Heart left ventricle (tissue), 13 donors: ENCODE results near the gene OVCA2.

Experiments
- POLR2A ChIP-seq, 2 donors: fragments of 450-650 bp; IDR thresholded peaks; one replicate each; pipeline ENCODE4 v1.6.1; 2017; ENCODE audit warnings: antibody characterized with exemption in 2 of 2, mild to moderate bottlenecking in 2 of 2, moderate library complexity in 2 of 2
- TF ChIP-seq, protein P1 (sequence below), 12 donors: fragments of 200-600 bp; sonication (generic) in 4 of 12; IDR thresholded peaks; one replicate each; pipeline versions ENCODE4 v1.5.0 to v1.8.0; 2018 to 2022; ENCODE audit warnings: antibody characterized with exemption in 12 of 12, mild to moderate bottlenecking in 5 of 12
- donor health status: ischemic (EF 13 %, LVEDD 7.1; RV severe dilation, severe dysfunction).
- donor health status: DM: no; HTN: yes; CAD: no.
- donor health status: DM: no; HTN: no; CAD: no.
- donor health status: ischemic (EF 25% LVEDD 6.9; RV normal size, moderate dysfunction).
- donor health status: ischemic (EF 25% LVEDD 5.7; RV mildly dilated, moderate dysfunction).
- donor health status: ischemic (EF 35%, LVEDD 5.7; RV mildly dilated, moderate dysfunction).
- donor health status: nonischemic (EF 11% LVEDD 7.7; RV severe dilation, severe dysfunction).
- donor health status: DM: yes; HTN: yes; CAD: no.
- donor health status: PGD.
- donor health status: ischemic (EF 29% LVEDD 5.4; RV normal size, mild dysfunction).
- donor health status: nonischemic (EF 23%, LVEDD 6.1; RV moderate dilation, normal function).

DNA sequence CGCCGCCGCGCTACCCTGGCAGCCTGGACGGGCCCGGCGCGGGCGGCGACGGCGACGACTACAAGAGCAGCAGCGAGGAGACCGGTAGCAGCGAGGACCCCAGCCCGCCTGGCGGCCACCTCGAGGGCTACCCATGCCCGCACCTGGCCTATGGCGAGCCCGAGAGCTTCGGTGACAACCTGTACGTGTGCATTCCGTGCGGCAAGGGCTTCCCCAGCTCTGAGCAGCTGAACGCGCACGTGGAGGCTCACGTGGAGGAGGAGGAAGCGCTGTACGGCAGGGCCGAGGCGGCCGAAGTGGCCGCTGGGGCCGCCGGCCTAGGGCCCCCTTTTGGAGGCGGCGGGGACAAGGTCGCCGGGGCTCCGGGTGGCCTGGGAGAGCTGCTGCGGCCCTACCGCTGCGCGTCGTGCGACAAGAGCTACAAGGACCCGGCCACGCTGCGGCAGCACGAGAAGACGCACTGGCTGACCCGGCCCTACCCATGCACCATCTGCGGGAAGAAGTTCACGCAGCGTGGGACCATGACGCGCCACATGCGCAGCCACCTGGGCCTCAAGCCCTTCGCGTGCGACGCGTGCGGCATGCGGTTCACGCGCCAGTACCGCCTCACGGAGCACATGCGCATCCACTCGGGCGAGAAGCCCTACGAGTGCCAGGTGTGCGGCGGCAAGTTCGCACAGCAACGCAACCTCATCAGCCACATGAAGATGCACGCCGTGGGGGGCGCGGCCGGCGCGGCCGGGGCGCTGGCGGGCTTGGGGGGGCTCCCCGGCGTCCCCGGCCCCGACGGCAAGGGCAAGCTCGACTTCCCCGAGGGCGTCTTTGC, 16.2 kb downstream of the OVCA2 start:
- no peak for TF ChIP-seq POLR2A (IDR thresholded peaks at IDR 0.05)
- TF ChIP-seq, protein P1, sequence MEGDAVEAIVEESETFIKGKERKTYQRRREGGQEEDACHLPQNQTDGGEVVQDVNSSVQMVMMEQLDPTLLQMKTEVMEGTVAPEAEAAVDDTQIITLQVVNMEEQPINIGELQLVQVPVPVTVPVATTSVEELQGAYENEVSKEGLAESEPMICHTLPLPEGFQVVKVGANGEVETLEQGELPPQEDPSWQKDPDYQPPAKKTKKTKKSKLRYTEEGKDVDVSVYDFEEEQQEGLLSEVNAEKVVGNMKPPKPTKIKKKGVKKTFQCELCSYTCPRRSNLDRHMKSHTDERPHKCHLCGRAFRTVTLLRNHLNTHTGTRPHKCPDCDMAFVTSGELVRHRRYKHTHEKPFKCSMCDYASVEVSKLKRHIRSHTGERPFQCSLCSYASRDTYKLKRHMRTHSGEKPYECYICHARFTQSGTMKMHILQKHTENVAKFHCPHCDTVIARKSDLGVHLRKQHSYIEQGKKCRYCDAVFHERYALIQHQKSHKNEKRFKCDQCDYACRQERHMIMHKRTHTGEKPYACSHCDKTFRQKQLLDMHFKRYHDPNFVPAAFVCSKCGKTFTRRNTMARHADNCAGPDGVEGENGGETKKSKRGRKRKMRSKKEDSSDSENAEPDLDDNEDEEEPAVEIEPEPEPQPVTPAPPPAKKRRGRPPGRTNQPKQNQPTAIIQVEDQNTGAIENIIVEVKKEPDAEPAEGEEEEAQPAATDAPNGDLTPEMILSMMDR (IDR thresholded peaks at IDR 0.05) = no peak
